MM.1S (cell line): ENCODE data around the gene ITGA8.

Experiments used
- CTCF ChIP-seq: fragments of 300-600 bp; sonication (generic); IDR thresholded peaks from 2 replicates; pipeline ENCODE4 v1.5.1; 2016; ENCODE audit warnings: antibody characterized with exemption, low read length, mixed read lengths
- EZH2 ChIP-seq: fragments of 300-600 bp; sonication (generic); optimal IDR thresholded peaks from 2 replicates; pipeline ENCODE3; 2017; ENCODE audit warnings: low read depth, mild to moderate bottlenecking, antibody characterized with exemption, low read length, mixed read lengths
- EZH2phosphoT487 ChIP-seq: fragments of 300-600 bp; sonication (generic); IDR thresholded peaks from 2 replicates; pipeline ENCODE4 v1.6.1; 2018; ENCODE audit warnings: antibody characterized with exemption, low read length

DNA sequence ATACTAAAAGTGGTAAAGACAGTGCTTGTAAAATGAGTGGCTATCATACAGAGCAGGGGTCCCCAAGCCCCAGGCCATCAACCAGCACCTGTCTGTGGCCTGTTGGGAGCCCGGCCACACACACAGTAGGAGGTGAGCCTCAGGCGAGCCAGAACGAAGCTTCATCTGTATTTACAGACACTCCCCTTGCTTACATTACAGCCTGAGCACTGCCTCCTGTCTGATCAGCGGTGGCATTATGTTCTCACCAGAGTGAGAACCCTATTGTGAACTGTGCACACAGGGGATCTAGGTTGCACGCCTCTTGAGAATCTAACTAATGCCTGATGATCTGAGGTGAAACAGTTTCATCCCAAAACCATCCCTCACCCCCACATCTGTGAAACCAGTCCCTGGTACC lies 58.7 kb downstream of the ITGA8 start:
- TF ChIP-seq CTCF = no peak
- TF ChIP-seq EZH2 = no peak
- no peak for TF ChIP-seq EZH2phosphoT487
